ENCODE measurements around the gene PARP12. TPM values are rescaled to one million over a fixed set of nuclear protein-coding genes. Genes with fewer than 3 reads are reported as not detected.

The PARP12 gene
- polyA plus RNA-seq, 1 donor from 2014 or later = 30.8 TPM

GRCh38 chr7:140035400-140036223 is 27.1 kb downstream of the PARP12 start:
- peak overlapping the region in 1 of 4 donors; percentile 43 for H3K4me3 Mint-ChIP-seq
- H3K9me3 Mint-ChIP-seq = no peaks in the 10 kb centered on the region
- H3K27me3 Mint-ChIP-seq = no peaks in the 10 kb centered on the region
- H3K36me3 Mint-ChIP-seq = peaks cover 1% of the 10 kb centered on the region
- peaks cover 14 to 19% (median 18%) of the 10 kb centered on the region in 3 donors for H3K4me1 Mint-ChIP-seq
- peak overlapping the region in 1 of 3 donors; percentile 82 for H3K27ac Mint-ChIP-seq

GRCh38 chr7:140034421-140034820 is 28.3 kb downstream of the PARP12 start:
- no peaks in the 10 kb centered on the region for H3K27me3 Mint-ChIP-seq
- peaks cover 1% of the 10 kb centered on the region for H3K36me3 Mint-ChIP-seq
- H3K4me1 Mint-ChIP-seq = peaks cover 14 to 19% (median 18%) of the 10 kb centered on the region in 3 donors
- no peak overlapping the region for H3K27ac Mint-ChIP-seq
- H3K9me3 Mint-ChIP-seq = no peaks in the 10 kb centered on the region
- no peak overlapping the region for H3K4me3 Mint-ChIP-seq

GRCh38 chr7:140033779-140034363 is 28.9 kb downstream of the PARP12 start:
- Mint-ChIP-seq H3K9me3 (no peaks in the 10 kb centered on the region), H3K4me3 (peak overlapping the region in 1 of 4 donors; percentile 33), H3K27me3 (no peaks in the 10 kb centered on the region)

GRCh38 chr7:140033036-140033435 is 29.7 kb downstream of the PARP12 start:
- Mint-ChIP-seq H3K36me3 (peaks cover 1% of the 10 kb centered on the region), H3K4me3 (no peak overlapping the region), H3K4me1 (peaks cover 14 to 19% (median 18%) of the 10 kb centered on the region in 3 donors)

More at GRCh38 chr7:140033779-140034363, 28.9 kb downstream of the PARP12 start:
- Mint-ChIP-seq H3K4me1 (peaks cover 14 to 19% (median 18%) of the 10 kb centered on the region in 3 donors), H3K36me3 (peaks cover 1% of the 10 kb centered on the region), H3K27ac (peak overlapping the region in 1 of 3 donors; percentile 39)

GRCh38 chr7:140031364-140031763 is 31.4 kb downstream of the PARP12 start:
- H3K4me3 Mint-ChIP-seq = no peak overlapping the region
- no peaks in the 10 kb centered on the region for H3K9me3 Mint-ChIP-seq
- H3K4me1 Mint-ChIP-seq = peaks cover 8 to 15% (median 9%) of the 10 kb centered on the region in 3 donors
- peak overlapping the region in 1 of 3 donors; percentile 78 for H3K27ac Mint-ChIP-seq
- no peaks in the 10 kb centered on the region for H3K27me3 Mint-ChIP-seq
- H3K36me3 Mint-ChIP-seq = peaks cover 2% of the 10 kb centered on the region

More at GRCh38 chr7:140033036-140033435, 29.7 kb downstream of the PARP12 start:
- Mint-ChIP-seq H3K27ac (peak overlapping the region in 1 of 3 donors; percentile 39), H3K9me3 (no peaks in the 10 kb centered on the region), H3K27me3 (no peaks in the 10 kb centered on the region)

- Mint-ChIP-seq H3K27me3 (no peaks in the 10 kb centered on the region), H3K9me3 (no peaks in the 10 kb centered on the region), H3K27ac (no peak overlapping the region), H3K36me3 (peaks cover 3% of the 10 kb centered on the region), H3K4me1 (peaks cover 5 to 12% (median 6%) of the 10 kb centered on the region in 3 donors), H3K4me3 (no peak overlapping the region)
Measured at GRCh38 chr7:140029072-140029471, 33.7 kb downstream of the PARP12 start.

GRCh38 chr7:140028311-140028710 is 34.4 kb downstream of the PARP12 start:
- H3K27ac Mint-ChIP-seq = no peak overlapping the region
- peaks cover 5% of the 10 kb centered on the region for H3K36me3 Mint-ChIP-seq
- H3K4me3 Mint-ChIP-seq = no peak overlapping the region
- no peaks in the 10 kb centered on the region for H3K27me3 Mint-ChIP-seq
- no peaks in the 10 kb centered on the region for H3K9me3 Mint-ChIP-seq
- peaks cover 5 to 9% (median 6%) of the 10 kb centered on the region in 3 donors for H3K4me1 Mint-ChIP-seq

- Mint-ChIP-seq H3K9me3 (no peaks in the 10 kb centered on the region), H3K4me1 (peaks cover 4 to 7% (median 5%) of the 10 kb centered on the region in 3 donors), H3K4me3 (no peak overlapping the region), H3K36me3 (peaks cover 5% of the 10 kb centered on the region), H3K27ac (no peak overlapping the region), H3K27me3 (no peaks in the 10 kb centered on the region)
Measured at GRCh38 chr7:140027858-140028257, 34.9 kb downstream of the PARP12 start.

- no peak overlapping the region for H3K4me3 Mint-ChIP-seq
- no peaks in the 10 kb centered on the region for H3K9me3 Mint-ChIP-seq
- H3K27ac Mint-ChIP-seq = peak overlapping the region in 1 of 3 donors; percentile 16
- H3K36me3 Mint-ChIP-seq = peaks cover 5% of the 10 kb centered on the region
- H3K27me3 Mint-ChIP-seq = no peaks in the 10 kb centered on the region
- no peaks in the 10 kb centered on the region for H3K4me1 Mint-ChIP-seq
Measured at GRCh38 chr7:140026935-140027334, 35.8 kb downstream of the PARP12 start.

GRCh38 chr7:140025814-140026433 is 36.8 kb downstream of the PARP12 start:
- Mint-ChIP-seq H3K27me3 (no peaks in the 10 kb centered on the region), H3K4me3 (no peak overlapping the region), H3K4me1 (no peaks in the 10 kb centered on the region), H3K9me3 (no peaks in the 10 kb centered on the region), H3K27ac (no peak overlapping the region), H3K36me3 (peaks cover 5% of the 10 kb centered on the region)

- peaks cover 5% of the 10 kb centered on the region for H3K36me3 Mint-ChIP-seq
Measured at GRCh38 chr7:140025241-140025640, 37.5 kb downstream of the PARP12 start.

GRCh38 chr7:140024585-140024984 is 38.2 kb downstream of the PARP12 start:
- no peak overlapping the region for H3K4me3 Mint-ChIP-seq
- H3K36me3 Mint-ChIP-seq = peaks cover 5% of the 10 kb centered on the region
- no peak overlapping the region for H3K27ac Mint-ChIP-seq
- H3K27me3 Mint-ChIP-seq = no peaks in the 10 kb centered on the region
- H3K4me1 Mint-ChIP-seq = no peaks in the 10 kb centered on the region
- no peaks in the 10 kb centered on the region for H3K9me3 Mint-ChIP-seq

More at GRCh38 chr7:140025241-140025640, 37.5 kb downstream of the PARP12 start:
- Mint-ChIP-seq H3K4me1 (no peaks in the 10 kb centered on the region), H3K27ac (no peak overlapping the region), H3K9me3 (no peaks in the 10 kb centered on the region), H3K27me3 (no peaks in the 10 kb centered on the region), H3K4me3 (no peak overlapping the region)

- Mint-ChIP-seq H3K9me3 (no peaks in the 10 kb centered on the region), H3K36me3 (peaks cover 5% of the 10 kb centered on the region), H3K27me3 (no peaks in the 10 kb centered on the region), H3K4me3 (no peak overlapping the region), H3K4me1 (no peaks in the 10 kb centered on the region), H3K27ac (peak overlapping the region in 2 of 3 donors; percentile 42 to 47)
Measured at GRCh38 chr7:140023728-140024127, 39.0 kb downstream of the PARP12 start.

GRCh38 chr7:140022582-140023211 is 40.1 kb downstream of the PARP12 start:
- H3K27ac Mint-ChIP-seq = peak overlapping the region in 2 of 3 donors; percentile 13 to 50
- H3K27me3 Mint-ChIP-seq = no peaks in the 10 kb centered on the region
- no peaks in the 10 kb centered on the region for H3K9me3 Mint-ChIP-seq
- peaks cover 5% of the 10 kb centered on the region for H3K36me3 Mint-ChIP-seq
- peaks cover 0 to 2% (median 0%) of the 10 kb centered on the region in 3 donors for H3K4me1 Mint-ChIP-seq
- H3K4me3 Mint-ChIP-seq = no peak overlapping the region

GRCh38 chr7:140021603-140022002 is 41.1 kb downstream of the PARP12 start:
- no peaks in the 10 kb centered on the region for H3K27me3 Mint-ChIP-seq
- H3K9me3 Mint-ChIP-seq = no peaks in the 10 kb centered on the region
- peak overlapping the region in 1 of 3 donors; percentile 13 for H3K27ac Mint-ChIP-seq
- H3K4me1 Mint-ChIP-seq = peaks cover 0 to 2% (median 0%) of the 10 kb centered on the region in 3 donors
- peaks cover 4% of the 10 kb centered on the region for H3K36me3 Mint-ChIP-seq
- H3K4me3 Mint-ChIP-seq = no peak overlapping the region

All from IgD-negative memory B cell (primary cell).